Colonic mucosa (tissue), 4 donors: Measurements from ENCODE around the gene ENKUR. TPM values are rescaled to one million over a fixed set of nuclear protein-coding genes. Genes with fewer than 3 reads are reported as not detected.

Experiments
- DNase-seq: peaks from one replicate; pipeline ENCODE4 v3.0.0-alpha.2; 2020
- H3K27ac ChIP-seq: fragments of 200-600 bp; one replicate; pipeline ENCODE4 v1.8.0; 2021
- H3K27me3 ChIP-seq: fragments of 200-600 bp; one replicate; pipeline ENCODE4 v1.8.0; 2021
- H3K36me3 ChIP-seq: fragments of 200-600 bp; one replicate; pipeline ENCODE4 v1.8.0; 2021
- H3K4me1 ChIP-seq: fragments of 200-600 bp; one replicate; pipeline ENCODE4 v1.8.0; 2021; ENCODE audit warnings: mild to moderate bottlenecking
- H3K4me3 ChIP-seq: fragments of 200-600 bp; one replicate; pipeline ENCODE4 v1.8.0; 2021
- H3K9ac ChIP-seq, 2 donors: one replicate each; pipeline ENCODE4 v1.7.0; 2013; ENCODE audit warnings: control low read depth in 2 of 2, low read depth in 2 of 2, low read length in 2 of 2
- H3K9me3 ChIP-seq: fragments of 200-600 bp; one replicate; pipeline ENCODE4 v1.8.0; 2021
- intact Hi-C: fragments of 100-400 bp; cut with DNase I; formaldehyde crosslinking; loops from one replicate; pipeline ENCODE4 v1.14.1; 2022
- total RNA-seq, 2 donors: library from RNA; stranded (reverse); fragmentation: NEBNext Ultra II Directional in 1 of 2; extraction: Animal tissue kit (Norgen Biotek cat#: 25700) in 1 of 2; gene quantifications; one replicate each; pipeline ENCODE4 v1.2.1, GENCODE V29; 2021
- TF ChIP-seq, protein P1 (sequence below): fragments of 200-600 bp; IDR thresholded peaks from one replicate; pipeline ENCODE4 v1.8.0; 2022; ENCODE audit warnings: antibody characterized with exemption, mild to moderate bottlenecking
- donor health status: healthy.
- donor health status: DM: no; HTN: no; CAD: no.
- donor health status: DM: no; HTN: no; CAD: no.

Gene ENKUR
- total RNA-seq, 2 donors from 2014 or later, result 0.20 to 0.48 TPM

DNA sequence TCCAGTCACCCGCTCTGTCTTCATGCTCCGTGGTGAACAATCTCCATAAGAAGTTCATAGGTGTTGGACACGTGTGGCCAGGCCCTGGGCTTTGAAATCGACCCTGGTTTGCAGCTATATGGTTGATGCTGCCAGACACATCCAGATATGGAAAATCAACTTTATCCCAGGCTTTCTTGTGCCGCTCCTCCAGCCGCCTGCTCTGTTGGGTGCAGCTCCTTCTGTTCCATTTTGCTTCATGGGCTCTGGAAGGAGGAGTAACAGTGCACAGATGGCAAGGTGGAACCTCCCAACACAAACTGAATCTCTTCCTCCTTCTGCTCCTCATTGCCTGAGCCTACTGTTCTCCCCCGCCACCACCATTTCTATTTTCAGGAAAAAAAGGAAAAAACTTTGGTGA is 45.2 kb upstream of the ENKUR start:
- Histone ChIP-seq H3K9ac (no peak overlapping the region), H3K36me3 (no peaks in the 10 kb centered on the region), H3K9me3 (no peaks in the 10 kb centered on the region), H3K4me1 (no peaks in the 10 kb centered on the region), H3K4me3 (no peak overlapping the region), H3K27me3 (no peaks in the 10 kb centered on the region), H3K27ac (peak overlapping the region; percentile 83)
- intact Hi-C loops, result no loop called here
- no peak for DNase-seq
- TF ChIP-seq, protein P1, sequence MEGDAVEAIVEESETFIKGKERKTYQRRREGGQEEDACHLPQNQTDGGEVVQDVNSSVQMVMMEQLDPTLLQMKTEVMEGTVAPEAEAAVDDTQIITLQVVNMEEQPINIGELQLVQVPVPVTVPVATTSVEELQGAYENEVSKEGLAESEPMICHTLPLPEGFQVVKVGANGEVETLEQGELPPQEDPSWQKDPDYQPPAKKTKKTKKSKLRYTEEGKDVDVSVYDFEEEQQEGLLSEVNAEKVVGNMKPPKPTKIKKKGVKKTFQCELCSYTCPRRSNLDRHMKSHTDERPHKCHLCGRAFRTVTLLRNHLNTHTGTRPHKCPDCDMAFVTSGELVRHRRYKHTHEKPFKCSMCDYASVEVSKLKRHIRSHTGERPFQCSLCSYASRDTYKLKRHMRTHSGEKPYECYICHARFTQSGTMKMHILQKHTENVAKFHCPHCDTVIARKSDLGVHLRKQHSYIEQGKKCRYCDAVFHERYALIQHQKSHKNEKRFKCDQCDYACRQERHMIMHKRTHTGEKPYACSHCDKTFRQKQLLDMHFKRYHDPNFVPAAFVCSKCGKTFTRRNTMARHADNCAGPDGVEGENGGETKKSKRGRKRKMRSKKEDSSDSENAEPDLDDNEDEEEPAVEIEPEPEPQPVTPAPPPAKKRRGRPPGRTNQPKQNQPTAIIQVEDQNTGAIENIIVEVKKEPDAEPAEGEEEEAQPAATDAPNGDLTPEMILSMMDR, result no peak

DNA sequence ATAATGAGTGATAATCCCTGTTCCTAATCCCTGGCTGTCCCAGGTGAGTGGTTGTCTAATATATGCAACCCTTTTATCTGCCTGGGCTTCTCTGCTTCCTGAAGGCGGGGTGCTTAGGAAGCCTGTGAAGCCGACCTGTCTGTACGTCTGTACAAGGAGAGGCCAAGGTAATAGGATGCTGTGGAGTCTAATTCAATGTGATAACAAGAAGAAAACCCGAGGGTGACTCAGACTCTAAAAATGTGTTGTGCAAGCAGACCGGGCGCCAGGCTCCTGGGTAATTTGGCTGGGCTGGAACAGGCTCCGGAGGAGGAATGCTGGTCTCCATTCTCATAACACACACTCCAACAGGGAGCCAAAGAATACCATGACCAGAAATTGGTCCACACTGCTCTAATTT is 44.0 kb upstream of the ENKUR start:
- H3K36me3 ChIP-seq, result no peaks in the 10 kb centered on the region
- no peak overlapping the region for H3K9ac ChIP-seq
- no peaks in the 10 kb centered on the region for H3K27me3 ChIP-seq
- H3K4me1 ChIP-seq, result no peaks in the 10 kb centered on the region
- H3K9me3 ChIP-seq, result no peaks in the 10 kb centered on the region
- H3K27ac ChIP-seq, result peak overlapping the region; percentile 33
- TF ChIP-seq, protein P1, result no peak
- DNase-seq, result peak; percentile 77
- intact Hi-C loops, result no loop called here
- H3K4me3 ChIP-seq, result no peak overlapping the region

DNA sequence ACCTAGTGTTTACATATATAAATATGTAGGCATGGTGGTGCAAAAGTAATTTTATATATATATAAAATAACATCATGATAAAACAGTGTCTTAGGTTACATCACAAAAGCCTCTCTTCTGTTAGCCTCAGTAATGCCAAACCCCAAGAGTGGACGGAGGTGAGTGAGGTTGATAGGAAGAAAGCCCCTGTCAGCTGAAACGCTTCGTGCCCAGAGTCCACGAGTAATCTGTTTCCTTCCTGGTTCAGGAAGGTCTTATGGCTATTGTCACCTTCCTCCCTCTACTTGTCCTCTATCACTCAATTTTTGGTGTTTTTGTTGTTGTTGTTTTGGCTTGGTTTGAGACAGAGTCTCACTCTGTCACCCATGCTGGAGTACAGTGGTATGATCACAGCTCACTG is 41.9 kb upstream of the ENKUR start:
- Histone ChIP-seq H3K36me3 (no peaks in the 10 kb centered on the region), H3K9ac (no peak overlapping the region), H3K4me3 (no peak overlapping the region), H3K27me3 (no peaks in the 10 kb centered on the region), H3K4me1 (no peaks in the 10 kb centered on the region), H3K9me3 (no peaks in the 10 kb centered on the region), H3K27ac (no peak overlapping the region)
- TF ChIP-seq, protein P1, result no peak
- DNase-seq, result peak; percentile 13
- intact Hi-C loops, result no loop called here

DNA sequence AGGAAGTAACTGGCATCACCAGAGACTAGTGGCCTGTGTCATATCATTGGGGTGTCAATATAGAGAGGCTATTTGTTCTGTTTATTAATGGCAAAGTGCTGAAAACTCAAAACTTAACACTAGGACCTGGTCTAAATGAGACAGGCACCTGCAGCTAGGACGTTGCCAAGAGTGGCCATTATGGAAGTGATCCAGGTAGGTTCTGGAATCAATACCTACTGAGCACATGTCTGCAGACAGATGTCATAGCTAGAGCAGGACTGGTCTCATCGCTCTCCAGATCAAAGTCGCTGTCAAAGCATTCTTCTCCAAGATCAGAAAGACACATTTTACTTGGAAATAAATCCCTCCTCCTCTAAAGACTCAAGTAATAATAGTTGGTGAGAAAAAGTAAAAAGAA is 40.8 kb upstream of the ENKUR start:
- no peak overlapping the region for H3K27ac ChIP-seq
- H3K9me3 ChIP-seq, result no peaks in the 10 kb centered on the region
- H3K4me1 ChIP-seq, result no peaks in the 10 kb centered on the region
- H3K36me3 ChIP-seq, result no peaks in the 10 kb centered on the region
- DNase-seq, result no peak
- intact Hi-C loops, result no loop called here
- no peaks in the 10 kb centered on the region for H3K27me3 ChIP-seq
- H3K9ac ChIP-seq, result no peak overlapping the region
- TF ChIP-seq, protein P1, result no peak
- no peak overlapping the region for H3K4me3 ChIP-seq

DNA sequence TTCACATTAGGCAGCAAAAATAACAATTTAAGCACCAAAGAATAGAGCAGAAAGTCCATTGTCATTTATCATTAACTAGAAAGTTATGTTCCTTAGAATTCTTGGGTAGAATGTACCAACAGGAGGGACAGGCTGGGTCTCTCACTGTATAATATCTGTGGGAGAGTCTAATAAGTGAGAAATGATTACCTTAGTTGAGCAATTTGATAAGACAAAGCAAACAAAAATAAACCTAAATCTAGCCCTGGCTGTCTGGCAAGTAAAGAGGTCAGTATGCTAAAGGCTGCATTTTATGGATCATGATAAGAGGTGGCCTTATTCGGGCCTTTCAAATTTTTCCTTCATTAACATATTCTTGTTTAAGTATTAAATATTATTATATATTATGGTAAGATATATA is 36.1 kb upstream of the ENKUR start:
- no peak for DNase-seq
- TF ChIP-seq, protein P1, result no peak
- Histone ChIP-seq H3K27me3 (no peaks in the 10 kb centered on the region), H3K36me3 (no peaks in the 10 kb centered on the region), H3K27ac (no peak overlapping the region), H3K4me1 (no peaks in the 10 kb centered on the region), H3K4me3 (no peak overlapping the region), H3K9me3 (no peaks in the 10 kb centered on the region), H3K9ac (no peak overlapping the region)
- intact Hi-C loops, result no loop called here

DNA sequence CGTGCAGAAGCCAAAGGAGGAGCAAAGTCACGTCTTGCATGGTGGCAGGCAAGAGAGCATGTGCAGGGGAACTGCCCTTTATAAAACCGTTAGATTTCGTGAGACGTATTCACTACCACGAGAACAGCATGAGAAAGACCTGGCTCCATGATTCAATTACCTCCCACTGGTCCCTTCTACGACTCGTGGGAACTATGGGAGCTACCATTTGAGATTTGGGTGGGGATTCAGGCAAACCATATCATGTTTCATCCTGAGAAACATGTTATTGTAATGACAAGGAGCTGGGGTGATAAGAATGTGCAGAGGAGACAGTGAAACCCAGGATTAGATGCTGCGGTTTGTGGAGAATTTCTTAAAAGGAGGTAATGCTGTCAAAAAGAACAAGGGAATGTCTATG is 34.4 kb upstream of the ENKUR start:
- Histone ChIP-seq H3K36me3 (no peaks in the 10 kb centered on the region), H3K27me3 (no peaks in the 10 kb centered on the region), H3K9me3 (no peaks in the 10 kb centered on the region), H3K4me3 (no peak overlapping the region), H3K9ac (no peak overlapping the region), H3K4me1 (no peaks in the 10 kb centered on the region), H3K27ac (no peak overlapping the region)
- DNase-seq, result no peak
- TF ChIP-seq, protein P1, result no peak
- intact Hi-C loops, result no loop called here
